GM13977 (cell line): ENCODE measurements around the gene SYNJ2.

Experiments used
- DNase-seq: peaks from one replicate; pipeline ENCODE4 v3.0.0; 2012; ENCODE audit warnings: low spot score
- in situ Hi-C: fragments of 300-500 bp; cut with MboI; formaldehyde crosslinking; loops from one replicate; pipeline ENCODE4 v1.12.0; 2022; ENCODE audit warnings: low sequenced_read_pairs, low pct_unique_long_range_greater_than_20kb, mixed read lengths, inconsistent platforms; ENCODE audit not compliant: unreplicated experiment
- TF ChIP-seq, protein P1 (sequence below): IDR thresholded peaks from 2 replicates; pipeline ENCODE4 v1.5.1; 2012; ENCODE audit warnings: mild to moderate bottlenecking, control low read depth; ENCODE audit not compliant: insufficient read depth; ENCODE audit errors: extremely low read depth, missing control alignments

The SYNJ2 gene

DNA sequence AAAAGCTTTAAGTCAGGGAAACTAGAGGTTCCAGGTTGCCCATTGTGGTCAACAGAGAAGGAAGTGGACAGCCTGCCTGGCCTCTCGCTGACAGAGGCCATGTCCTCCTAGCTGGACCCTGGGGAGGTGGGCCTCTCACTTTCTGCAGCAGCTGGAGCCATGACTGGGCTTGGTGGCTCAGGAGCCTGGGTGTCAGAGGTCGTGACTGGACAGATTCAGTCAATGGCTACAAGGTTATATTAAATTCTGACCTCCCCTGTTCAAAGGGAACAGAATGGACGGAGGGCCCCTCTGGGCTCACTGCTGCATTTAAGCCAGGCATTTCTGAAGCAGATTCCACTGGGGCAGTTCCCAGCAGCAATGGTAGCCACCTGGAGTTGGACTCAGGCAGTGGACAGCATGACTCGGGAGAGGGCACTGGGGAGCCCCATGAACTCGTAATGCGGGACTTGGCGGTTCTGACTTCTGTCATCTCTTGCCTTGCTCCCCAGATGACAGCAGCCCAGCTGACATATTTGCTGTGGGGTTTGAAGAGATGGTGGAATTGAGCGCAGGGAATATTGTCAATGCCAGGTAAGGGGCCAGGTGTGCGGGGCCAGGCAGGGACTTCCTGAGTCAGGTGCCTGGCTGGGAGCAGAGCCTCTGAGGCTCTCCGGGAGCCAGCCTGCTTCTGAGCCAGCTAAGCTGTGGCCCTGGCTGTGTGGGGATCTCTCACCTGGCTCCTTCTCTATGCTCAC, 86.7 kb downstream of the SYNJ2 start:
- no peak for DNase-seq
- TF ChIP-seq, protein P1, sequence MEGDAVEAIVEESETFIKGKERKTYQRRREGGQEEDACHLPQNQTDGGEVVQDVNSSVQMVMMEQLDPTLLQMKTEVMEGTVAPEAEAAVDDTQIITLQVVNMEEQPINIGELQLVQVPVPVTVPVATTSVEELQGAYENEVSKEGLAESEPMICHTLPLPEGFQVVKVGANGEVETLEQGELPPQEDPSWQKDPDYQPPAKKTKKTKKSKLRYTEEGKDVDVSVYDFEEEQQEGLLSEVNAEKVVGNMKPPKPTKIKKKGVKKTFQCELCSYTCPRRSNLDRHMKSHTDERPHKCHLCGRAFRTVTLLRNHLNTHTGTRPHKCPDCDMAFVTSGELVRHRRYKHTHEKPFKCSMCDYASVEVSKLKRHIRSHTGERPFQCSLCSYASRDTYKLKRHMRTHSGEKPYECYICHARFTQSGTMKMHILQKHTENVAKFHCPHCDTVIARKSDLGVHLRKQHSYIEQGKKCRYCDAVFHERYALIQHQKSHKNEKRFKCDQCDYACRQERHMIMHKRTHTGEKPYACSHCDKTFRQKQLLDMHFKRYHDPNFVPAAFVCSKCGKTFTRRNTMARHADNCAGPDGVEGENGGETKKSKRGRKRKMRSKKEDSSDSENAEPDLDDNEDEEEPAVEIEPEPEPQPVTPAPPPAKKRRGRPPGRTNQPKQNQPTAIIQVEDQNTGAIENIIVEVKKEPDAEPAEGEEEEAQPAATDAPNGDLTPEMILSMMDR = no peak
- in situ Hi-C loops = no loop called here

DNA sequence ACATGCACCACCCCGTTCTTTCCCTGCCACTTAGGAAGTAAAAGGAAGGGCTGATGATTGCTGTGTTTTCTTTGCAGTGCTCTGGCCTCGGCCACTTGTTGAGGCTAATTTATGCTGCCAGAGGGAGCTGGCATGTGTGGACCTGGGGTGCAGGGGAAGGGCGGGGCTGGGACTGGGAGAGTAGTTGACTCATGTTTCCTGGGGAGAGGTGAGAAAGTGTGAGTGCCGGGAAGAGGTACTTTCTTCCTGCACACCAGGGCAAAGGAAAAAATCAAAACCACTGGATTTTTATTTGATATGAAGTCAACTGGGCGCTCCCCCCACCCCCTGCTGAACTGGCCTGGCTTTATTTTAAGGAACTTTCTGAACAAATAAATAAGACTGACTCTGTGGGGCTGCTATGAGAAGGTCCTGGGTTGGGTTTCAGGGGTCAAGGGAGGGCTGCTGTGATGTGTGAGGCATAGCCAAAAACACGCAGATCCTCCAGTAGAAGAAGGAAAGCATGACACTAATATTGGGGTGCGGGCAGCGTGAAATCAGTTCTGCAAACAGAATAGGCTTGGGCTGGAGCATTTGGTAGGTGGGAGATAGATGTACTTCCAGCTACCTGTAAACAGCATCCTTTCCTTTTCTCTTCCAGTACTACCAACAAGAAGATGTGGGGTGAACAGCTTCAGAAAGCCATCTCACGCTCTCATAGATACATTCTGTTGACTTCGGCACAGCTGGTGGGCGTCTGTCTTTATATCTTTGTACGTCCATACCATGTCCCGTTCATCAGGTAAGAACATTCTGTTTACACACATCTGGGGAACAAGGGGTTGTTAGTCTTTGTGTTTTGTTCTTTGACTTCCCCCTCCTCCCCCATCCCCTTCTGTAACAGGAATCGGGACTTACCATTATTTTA, 87.5 kb downstream of the SYNJ2 start:
- in situ Hi-C loops = no loop called here
- TF ChIP-seq, protein P1 = no peak
- DNase-seq = no peak

DNA sequence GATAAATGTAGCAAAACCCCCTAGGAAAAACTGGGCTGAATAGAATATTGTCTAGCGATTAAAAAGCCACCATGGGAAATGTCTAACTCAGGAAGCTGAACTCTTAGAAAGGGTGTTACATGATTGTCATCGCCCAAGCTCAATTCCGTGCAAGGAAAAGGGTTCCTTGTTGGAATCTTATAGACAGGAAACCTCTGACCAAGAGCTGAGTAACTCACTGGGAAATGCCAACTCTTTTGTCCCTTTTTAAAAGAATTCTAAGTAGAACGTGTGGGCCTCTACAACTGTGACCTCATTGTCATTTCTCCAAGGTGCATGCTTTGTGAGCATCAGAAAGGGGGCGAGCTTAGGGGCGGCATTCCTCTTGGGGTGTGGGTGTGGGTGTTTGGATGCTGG, 88.1 kb downstream of the SYNJ2 start:
- no peak for DNase-seq
- TF ChIP-seq, protein P1 = no peak
- in situ Hi-C loops = no loop called here

DNA sequence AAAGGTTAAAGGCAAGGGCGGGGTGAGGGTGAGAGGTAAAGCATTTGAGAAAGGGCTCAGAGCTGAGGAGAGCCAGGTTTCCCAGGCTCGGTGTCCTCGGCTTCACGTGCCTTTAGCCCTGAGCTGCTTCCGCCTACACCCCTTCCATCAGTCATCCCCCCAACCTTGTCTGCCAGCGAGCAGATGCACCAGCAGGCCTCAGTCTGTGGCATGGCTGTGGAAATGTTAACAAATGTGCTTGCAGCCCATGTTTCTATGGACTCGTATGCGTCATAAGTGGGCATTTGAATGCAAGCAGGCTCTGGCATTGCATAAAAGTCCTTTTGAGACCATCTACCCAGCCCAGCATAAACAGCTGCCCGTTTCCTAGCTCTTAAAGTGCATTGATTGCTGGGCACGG, 88.8 kb downstream of the SYNJ2 start:
- no peak for DNase-seq
- in situ Hi-C loops = no loop called here
- TF ChIP-seq, protein P1 = no peak

DNA sequence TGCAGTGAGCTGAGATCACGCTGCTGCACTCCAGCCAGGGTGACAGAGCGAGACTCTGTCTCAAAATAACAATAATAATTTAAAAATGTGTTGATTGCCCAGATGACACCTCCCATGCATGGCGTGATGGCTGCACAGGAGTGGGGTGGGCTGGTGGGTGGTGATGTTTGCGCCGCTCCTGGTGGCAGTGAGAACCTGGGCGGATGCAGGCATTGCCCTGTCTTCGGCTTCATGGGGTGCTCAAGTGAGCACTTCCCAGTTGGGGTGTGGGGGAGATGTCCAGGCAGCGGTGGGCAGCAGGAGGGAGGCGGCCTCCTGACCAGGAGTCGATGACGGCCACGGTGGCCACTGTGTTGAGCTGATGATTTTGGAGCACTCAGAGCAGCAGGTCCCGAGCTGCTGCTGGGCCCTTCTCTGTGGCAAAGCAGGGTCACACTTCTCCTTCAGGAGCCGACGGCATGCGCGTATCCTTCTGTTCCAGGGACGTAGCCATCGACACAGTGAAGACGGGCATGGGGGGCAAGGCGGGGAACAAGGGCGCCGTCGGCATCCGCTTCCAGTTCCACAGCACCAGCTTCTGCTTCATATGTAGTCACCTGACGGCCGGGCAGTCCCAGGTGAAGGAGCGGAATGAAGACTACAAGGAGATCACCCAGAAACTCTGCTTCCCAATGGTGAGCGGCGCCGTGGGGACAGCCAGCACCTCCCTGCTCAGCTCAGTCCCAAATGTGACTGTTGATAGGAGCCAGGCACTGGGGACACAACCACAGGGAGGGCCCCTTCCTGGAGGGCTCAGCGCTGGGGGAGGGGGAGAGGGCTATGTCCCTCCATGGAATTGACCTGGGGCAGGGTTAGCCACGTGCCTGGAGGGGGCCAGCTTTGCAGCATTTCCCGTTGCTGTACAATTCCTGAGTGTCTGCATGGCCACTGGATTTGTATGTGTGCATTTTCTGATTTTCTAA, 89.7 kb downstream of the SYNJ2 start:
- TF ChIP-seq, protein P1 = no peak
- DNase-seq = no peak
- in situ Hi-C loops = no loop called here

DNA sequence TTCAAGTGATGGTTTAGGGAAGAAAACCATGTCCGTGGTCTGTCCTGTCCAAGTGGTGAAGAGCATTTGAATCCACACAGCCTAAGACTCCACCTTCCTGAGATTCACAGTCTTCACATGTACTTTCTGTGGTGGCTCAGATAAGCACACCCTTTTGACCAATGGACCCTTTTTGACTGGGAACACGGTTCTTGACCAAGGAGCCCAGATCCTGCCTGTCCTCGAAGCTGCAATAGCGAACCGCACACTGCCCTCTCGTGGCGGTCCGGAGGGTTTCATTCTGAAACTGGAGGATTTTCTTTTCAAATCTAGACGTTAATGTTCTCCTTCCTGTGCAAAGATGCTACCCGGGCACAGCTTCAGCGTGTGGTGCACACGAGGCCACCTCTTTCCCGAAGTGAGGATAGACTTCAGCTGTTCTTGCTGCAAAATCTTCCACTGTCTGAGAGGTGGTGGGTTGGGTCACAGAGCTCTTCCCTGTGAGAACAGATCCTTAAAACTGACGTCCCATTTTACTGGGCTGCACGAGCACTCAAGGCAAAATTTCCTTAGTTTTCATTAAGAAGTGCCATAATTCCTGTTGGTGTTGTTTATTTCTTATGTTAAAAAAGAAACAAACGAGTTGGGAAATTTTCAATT, 90.5 kb downstream of the SYNJ2 start:
- in situ Hi-C loops = no loop called here
- TF ChIP-seq, protein P1 = peak; percentile 81
- peak; percentile 86 for DNase-seq
